Measurements from ENCODE around the gene MDC1.
A peak's percentile ranks its signal among the peaks of the same experiment; 100 is the strongest.
"Not testable (repeated sequence)": the region's sequence is repeated elsewhere in the genome, so short reads cannot be mapped to it uniquely, and the experiment has no call there.

MDC1 gene

DNA sequence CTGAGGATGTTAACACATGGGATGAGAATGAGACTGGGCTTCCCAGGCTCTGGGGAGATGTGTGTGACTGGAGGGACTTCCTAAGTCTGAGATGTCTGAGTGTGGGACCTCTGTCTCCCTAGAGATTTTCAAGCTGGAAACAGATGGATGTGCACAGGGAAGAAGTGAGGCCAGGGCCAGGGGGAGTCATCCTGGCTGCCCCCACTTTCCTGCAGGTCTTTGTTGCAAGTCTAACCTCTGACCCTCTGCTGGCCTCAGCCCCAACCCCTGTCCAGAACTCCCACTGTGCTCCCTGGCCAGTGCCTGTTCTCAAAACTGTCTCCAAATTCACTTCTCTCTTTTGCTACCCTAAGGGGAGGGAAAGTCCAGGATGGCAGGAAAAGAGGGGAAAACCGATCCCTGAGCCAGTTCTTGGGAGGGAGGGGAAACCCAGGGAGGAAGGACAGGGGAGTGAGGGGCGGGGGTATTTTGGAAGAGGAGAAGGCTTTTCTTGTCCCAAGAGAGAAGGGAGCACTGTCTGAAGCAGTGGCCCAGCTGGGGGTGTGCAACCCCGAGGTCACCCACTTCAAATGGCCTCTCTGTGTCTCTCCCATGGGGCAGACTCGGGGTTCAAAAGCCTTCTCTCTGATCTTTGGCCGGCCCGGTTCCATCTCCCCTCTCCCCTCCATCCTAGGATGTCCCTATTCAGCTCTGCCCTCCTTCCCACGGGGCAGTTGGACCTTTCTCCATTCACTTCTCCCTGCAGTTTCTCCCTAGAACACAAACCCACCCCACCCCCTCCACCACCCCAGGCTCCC is 33.7 kb downstream of the MDC1 start:
- peak in 4 of 58 donors; percentile 5 to 13 (median 7) for DNase-seq

GRCh38 chr6:30682143-30683117 is 34.7 kb downstream of the MDC1 start:
- peak in 43 of 58 donors; percentile 7 to 68 (median 36) for DNase-seq

GRCh38 chr6:30681766-30682142 is 35.3 kb downstream of the MDC1 start:
- no peak for DNase-seq

DNA sequence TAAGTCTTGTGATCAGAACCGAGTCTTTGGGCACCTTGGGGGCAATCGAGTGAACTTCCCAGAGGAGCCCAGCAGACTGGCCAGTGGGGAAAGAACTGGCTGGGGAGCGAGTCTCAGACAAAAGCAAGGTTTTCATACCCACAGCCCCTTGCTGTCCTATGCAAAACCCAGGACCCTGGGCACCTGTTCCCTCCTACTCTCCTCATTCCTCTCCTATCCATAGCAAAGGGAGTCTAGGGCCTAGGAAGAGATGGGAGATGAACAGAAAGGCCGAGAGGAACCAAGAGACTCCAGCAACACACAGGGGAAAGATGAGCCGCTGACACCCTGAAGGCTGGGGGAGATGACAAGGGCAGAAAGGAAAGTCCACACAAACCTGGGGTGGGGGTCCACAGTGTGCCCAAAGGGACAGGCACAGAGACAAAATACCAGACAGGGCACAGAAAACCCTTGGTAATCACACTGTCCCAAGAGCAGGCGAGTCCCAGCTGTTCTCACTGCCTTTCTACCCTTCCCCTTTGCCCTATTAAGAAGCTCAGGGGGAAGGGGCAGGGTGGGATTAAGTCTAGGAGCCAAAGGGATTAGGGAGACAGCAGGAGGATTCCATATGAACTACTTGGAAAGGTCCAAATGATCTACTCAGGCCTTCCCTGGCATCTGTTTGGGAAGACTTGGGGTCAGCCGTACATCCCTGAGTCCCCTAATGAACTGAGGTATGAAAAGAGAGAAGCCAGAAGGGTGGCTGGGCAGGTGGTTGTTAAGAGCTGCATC is 37.1 kb downstream of the MDC1 start:
- no peak for DNase-seq

- peak in 55 of 58 donors; percentile 29 to 87 (median 70) for DNase-seq
Observed at GRCh38 chr6:30678964-30679726, 37.9 kb downstream of the MDC1 start.

DNA sequence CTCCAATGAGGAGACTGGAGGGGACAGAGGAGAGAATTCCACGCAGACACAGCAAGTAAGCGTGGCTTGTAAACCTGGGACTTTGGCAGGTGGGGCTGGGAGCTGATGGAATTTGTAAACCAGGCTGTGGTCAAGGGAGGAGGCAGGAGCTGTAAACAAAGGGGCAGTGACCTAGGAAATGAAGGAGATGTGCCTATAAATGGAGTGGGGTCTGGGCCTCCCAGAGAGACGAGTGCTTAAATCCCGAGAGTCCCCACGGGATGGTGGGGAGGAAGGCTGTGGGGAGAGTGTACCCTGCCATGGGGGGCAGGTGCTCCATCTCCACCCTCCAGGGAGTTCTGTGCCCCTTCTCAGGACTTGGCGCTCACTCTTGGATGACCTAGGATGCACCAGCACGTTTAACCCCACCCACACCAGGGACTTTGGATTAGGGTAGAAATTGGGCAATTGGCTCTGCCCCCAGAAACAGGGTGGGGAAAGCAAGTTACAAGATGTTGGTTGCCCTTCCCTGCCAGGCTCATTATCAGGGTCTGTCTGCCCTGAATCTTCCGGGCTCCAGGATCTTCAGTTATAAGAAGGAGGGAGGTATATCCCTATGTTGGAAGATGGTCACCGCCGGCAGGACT is 40.3 kb downstream of the MDC1 start:
- DNase-seq, result no peak

DNA sequence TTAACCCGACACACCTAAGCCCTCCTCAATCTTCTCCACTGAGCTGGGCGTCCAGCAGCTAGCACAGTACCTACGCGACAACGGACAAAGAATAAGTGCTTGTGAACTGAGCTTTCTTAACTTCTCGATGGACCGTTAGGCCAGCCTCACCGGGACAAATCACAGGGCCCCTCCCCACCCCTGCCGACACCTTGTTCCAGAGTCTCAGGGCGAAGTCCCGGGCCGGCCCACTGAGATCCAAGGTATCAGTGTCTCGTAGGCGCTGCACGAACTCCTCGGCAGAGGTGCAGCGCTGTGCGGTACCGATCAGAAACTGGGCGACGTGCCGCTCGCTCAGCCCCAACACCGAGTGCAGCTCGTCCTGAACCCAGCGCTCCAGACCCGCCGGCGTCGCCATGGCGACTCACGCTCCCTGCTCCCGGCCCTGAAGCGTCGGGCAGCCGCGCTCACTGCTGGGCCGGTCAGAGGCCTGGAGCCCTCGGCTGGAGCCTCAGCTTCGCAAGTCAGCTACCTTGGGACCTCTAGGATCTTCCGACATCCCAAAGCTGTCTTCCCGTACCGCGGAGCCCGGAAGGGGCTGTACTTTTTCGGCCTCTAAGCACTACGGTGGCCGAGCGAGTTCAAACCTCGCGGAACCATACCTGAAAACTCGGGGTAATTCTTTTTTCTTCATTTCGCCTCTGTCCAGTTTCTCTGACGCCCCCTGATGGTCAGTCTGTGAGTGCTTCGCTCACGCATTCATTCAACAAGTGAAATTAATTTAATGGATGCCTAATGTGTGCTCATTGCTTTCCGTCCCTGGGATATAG is 44.4 kb downstream of the MDC1 start, which contains the start of gene DHX16:
TSS of gene DHX16 (minus strand) at position 562 of the 809 bp plus-strand sequence. CDS start at position 397, 165 bp downstream.
- peak in 57 of 58 donors; percentile 48 to 94 (median 83) for DNase-seq

GRCh38 chr6:30670760-30671527 is 46.1 kb downstream of the MDC1 start:
- DNase-seq, result no peak

DNA sequence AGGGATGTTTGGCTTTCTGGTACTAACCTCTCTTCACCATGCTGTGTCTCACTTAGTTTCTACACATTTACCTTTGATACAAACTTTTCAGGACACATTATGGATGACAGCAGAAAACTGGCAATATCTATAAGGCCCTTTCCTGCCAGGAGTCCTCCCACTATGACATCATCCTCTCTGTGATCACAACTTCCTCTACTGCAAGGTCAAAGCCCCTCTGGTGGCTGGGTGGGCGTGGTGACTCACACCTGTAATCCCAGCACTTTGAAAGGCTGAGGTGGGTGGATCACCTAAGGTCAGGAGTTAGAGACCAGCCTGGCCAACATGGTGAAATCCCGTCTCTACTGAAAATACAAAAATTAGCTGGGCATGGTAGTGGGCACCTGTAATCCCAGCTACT is 50.8 kb downstream of the MDC1 start:
- DNase-seq, result not testable (repeated sequence)

GRCh38 chr6:30664994-30665767 is 51.9 kb downstream of the MDC1 start:
- DNase-seq, result no peak

- not testable (repeated sequence) for DNase-seq
Observed at GRCh38 chr6:30657922-30658321, 59.2 kb downstream of the MDC1 start.

- DNase-seq, result peak in 1 of 58 donors; percentile 2
Observed at GRCh38 chr6:30657454-30657853, 59.6 kb downstream of the MDC1 start.

DNA sequence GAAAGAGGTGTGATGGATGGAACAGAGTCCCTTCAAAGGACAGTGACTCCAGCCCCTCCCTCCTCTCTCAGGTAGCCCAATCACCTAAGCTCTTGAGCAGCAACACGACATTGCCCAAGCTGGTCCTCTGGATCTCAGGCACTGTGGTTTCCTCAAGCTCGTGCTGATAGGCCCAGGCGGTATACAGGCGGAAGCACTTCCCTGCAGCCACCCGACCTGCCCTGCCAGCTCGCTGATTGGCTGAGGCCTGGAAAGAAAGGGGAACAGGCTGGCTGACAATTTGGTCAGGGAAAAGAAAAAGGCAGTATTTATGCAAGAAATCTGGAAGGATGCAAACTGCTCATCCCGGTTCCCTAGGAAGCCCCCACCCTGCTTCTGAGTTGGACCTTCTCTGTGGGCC is 60.6 kb downstream of the MDC1 start:
- peak in 1 of 58 donors; percentile 1 for DNase-seq

- DNase-seq, result no peak
Observed at GRCh38 chr6:30655743-30656094, 61.4 kb downstream of the MDC1 start.

DNA sequence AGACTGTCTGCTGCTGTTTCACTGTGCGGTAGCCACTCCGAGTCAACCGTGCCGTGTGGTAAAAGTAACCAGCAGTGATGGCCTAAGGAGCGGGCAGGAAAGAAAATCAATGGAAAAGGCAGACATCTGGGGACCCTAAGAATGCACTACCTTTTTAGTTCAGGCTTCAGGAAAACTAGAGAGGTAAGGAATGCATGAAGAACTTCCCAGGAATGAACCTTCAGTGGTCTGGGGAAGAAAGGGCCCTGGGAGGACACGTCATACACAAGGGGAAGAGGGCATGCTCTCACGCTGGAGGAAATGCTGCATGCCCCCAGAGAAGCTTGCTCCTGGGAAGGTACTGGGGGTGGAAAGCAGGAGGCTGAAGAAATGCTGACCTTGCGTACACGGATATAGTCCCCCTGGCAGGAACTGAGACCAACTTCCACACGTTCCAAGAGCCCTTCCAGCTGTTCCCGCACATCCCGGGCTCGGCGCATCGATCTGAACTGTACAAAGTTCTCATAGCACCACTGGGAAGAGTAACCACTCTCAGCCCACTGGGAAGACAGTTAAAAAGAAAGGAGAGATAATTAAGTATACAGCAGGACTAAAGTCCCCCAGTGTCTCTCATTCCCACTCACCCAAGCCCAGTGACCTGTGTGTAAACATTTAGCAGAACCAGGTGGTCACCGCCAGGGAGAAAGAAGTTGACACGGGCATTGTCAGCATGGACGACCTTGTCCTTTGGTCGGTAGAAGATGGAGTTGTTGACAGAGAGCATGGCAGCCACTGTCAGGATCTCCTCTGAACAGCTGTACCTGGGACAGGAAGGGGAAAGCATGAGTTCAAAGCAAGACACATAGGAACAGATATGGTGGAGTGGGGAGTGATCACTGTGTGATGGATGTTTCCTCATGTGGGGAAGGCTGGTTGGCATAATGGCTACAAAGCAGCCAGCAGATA is 62.0 kb downstream of the MDC1 start:
- DNase-seq, result no peak

DNA sequence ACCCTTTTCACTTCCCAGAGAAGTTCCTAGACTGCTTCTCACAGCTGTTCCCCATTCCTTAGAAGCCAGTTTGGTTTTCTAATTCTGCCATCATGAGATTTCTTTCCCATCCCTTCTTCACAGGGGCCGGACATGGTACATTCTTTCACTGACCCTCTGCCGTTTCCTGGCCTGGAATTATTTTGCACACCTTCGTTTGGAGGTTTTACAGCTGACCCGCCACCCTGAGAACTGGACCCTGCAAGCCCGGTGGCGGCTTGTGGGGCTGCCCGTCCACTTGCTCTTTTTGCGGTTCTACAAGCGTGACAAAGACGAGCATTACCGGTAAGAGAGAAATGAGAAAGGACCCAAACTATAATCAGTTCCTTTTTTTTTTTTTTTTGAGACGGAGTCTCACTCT is 65.9 kb downstream of the MDC1 start:
- no peak for DNase-seq
